HK-2 (cell line): ENCODE results near the gene PPP1R2C.

Experiments
- DNase-seq: peaks from one replicate; pipeline ENCODE4 v3.0.0-alpha.2; 2018; ENCODE audit not compliant: unreplicated experiment

PPP1R2C gene

GRCh38 chrX:42748067-42748850, 29.7 kb downstream of the PPP1R2C start:
- no peak for DNase-seq

GRCh38 chrX:42746606-42747005, 31.4 kb downstream of the PPP1R2C start:
- no peak for DNase-seq

- no peak for DNase-seq
These were observed 37.5 kb downstream of the PPP1R2C start for GRCh38 chrX:42740456-42740855.

- no peak for DNase-seq
These were observed 38.2 kb downstream of the PPP1R2C start for GRCh38 chrX:42739741-42740140.

GRCh38 chrX:42739258-42739657, 38.7 kb downstream of the PPP1R2C start:
- DNase-seq = no peak

GRCh38 chrX:42738552-42738951, 39.4 kb downstream of the PPP1R2C start:
- no peak for DNase-seq

- no peak for DNase-seq
These were observed 42.7 kb downstream of the PPP1R2C start for GRCh38 chrX:42735250-42735649.

- DNase-seq = no peak
These were observed 45.5 kb downstream of the PPP1R2C start for GRCh38 chrX:42732506-42732905.
